ENCODE results near the gene ADGB.

DNA sequence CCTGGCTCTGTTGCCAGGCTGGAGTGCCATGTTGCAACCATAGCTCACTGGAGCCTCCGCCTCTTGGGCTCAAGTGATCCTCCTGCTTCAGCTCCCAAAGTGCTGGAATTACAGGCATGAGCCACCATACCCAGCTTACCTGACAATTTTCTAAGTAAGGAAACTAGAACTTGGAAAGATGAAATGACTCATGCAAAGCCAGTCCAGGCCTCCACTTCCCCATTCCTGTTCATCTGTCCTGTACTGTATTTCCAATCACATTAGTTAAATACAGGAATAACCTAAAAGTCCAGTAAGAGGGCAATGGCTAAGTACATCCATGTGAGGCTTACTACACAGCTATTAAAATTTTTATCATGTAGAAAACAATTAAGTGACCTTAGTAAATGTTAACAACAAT is 8.3 kb upstream of the ADGB start:
- TF ChIP-seq, protein P1, sequence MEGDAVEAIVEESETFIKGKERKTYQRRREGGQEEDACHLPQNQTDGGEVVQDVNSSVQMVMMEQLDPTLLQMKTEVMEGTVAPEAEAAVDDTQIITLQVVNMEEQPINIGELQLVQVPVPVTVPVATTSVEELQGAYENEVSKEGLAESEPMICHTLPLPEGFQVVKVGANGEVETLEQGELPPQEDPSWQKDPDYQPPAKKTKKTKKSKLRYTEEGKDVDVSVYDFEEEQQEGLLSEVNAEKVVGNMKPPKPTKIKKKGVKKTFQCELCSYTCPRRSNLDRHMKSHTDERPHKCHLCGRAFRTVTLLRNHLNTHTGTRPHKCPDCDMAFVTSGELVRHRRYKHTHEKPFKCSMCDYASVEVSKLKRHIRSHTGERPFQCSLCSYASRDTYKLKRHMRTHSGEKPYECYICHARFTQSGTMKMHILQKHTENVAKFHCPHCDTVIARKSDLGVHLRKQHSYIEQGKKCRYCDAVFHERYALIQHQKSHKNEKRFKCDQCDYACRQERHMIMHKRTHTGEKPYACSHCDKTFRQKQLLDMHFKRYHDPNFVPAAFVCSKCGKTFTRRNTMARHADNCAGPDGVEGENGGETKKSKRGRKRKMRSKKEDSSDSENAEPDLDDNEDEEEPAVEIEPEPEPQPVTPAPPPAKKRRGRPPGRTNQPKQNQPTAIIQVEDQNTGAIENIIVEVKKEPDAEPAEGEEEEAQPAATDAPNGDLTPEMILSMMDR (IDR thresholded peaks at IDR 0.05) = no peak
- TF ChIP-seq ZFX (IDR thresholded peaks at IDR 0.05; ENCODE audit: borderline replicate concordance) = no peak
